ENCODE results near the gene ZBTB7A. TPM values are rescaled to one million over a fixed set of nuclear protein-coding genes. Genes with fewer than 3 reads are reported as not detected.

The ZBTB7A gene
- total and polyA plus RNA-seq, 12 donors = 4.5 to 77.2 (median 47.1) TPM

DNA sequence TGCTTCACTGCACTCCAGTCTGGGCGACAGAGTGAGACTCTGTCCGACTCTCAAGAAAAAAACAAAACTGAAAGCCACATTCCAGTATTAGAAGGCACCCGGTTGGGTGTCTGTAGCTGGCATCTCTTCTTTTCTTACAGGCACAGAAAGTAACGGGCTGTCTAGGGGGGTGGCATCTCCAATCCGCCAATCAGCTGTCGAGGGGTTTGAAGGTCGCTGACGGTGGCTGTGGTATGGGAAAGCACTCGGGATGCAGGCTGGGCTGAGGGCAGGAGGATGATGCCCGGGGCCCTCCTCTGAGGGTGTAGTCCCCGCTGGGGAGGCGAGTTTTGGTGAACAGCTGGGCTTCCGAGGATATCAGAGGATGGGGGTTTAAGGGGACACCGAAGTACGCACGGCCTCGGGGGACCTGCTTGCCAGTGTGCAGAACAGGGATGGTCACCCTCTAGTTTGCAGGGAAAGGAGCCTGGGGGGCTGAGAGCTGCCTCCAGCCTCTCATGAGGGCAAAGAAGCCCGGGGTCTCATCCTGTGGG lies 27.0 kb upstream of the ZBTB7A start:
- H3K27ac ChIP-seq = no peak overlapping the region

GRCh38 chr19:4090356-4091220 lies 23.9 kb upstream of the ZBTB7A start:
- intact Hi-C loops (cut with DNase I) = no loop called here
- no peaks in the 10 kb centered on the region for H3K27me3 ChIP-seq
- no peak overlapping the region for H3K27ac ChIP-seq
- H3K4me3 ChIP-seq = no peak overlapping the region
- TF ChIP-seq CTCF (IDR thresholded peaks at IDR 0.05) (no peak), POLR2A (IDR thresholded peaks at IDR 0.05) (no peak)
- no peaks in the 10 kb centered on the region for H3K4me1 ChIP-seq (replicated peaks in 1 of 2)
- DNase-seq = no peak
- peaks cover 0 to 35% of the 10 kb centered on the region in 2 donors for H3K36me3 ChIP-seq (replicated peaks in 1 of 2)
- H3K9me3 ChIP-seq (replicated peaks in 1 of 3) = no peaks in the 10 kb centered on the region
- WGBS, 4 donors = 89 to 93% (median 92%) methylated on average over 37 to 52 of the region's 52 CpGs

More for the DNA sequence above, 27.0 kb upstream of the ZBTB7A start:
- no peaks in the 10 kb centered on the region for H3K9me3 ChIP-seq (replicated peaks in 1 of 3)
- no peak for TF ChIP-seq POLR2A (IDR thresholded peaks at IDR 0.05)
- no peak for TF ChIP-seq CTCF (IDR thresholded peaks at IDR 0.05)
- no peak overlapping the region for H3K4me3 ChIP-seq
- intact Hi-C loops (cut with DNase I) = no loop called here
- peaks cover 9 to 12% of the 10 kb centered on the region in 2 donors for H3K4me1 ChIP-seq (replicated peaks in 1 of 2)
- 91 to 95% (median 93%) methylated on average over 16 to 18 of the region's 18 CpGs for WGBS, 4 donors
- H3K36me3 ChIP-seq (replicated peaks in 1 of 2) = peaks cover 0 to 42% of the 10 kb centered on the region in 2 donors
- DNase-seq = no peak
- H3K27me3 ChIP-seq = no peaks in the 10 kb centered on the region

DNA sequence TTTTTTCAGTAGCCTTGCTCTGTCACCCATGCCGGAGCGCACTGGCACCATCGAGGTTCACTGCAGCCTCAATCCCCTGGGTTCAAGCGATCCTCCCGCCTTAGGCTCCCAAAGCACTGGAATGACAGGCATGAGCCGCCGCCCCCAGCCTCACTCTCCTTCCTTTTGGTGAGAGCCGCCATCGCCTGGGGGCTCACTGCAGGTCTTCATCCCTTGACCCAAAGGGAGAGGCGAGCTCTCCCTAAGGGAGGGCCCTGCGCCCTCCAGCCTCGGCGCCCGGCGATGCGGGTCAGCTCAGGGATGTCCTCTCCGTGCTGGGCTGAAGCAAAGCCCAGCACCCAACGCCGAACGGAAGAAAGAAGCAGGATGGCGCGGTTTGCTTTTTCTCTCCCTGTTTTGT lies 23.2 kb upstream of the ZBTB7A start:
- no peak for DNase-seq
- 89 to 95% (median 93%) methylated on average over 8 to 22 of the region's 22 CpGs for WGBS, 4 donors
- Histone ChIP-seq H3K36me3 (replicated peaks in 1 of 2) (peaks cover 0 to 33% of the 10 kb centered on the region in 2 donors), H3K4me1 (replicated peaks in 1 of 2) (no peaks in the 10 kb centered on the region), H3K27me3 (no peaks in the 10 kb centered on the region), H3K9me3 (replicated peaks in 1 of 3) (no peaks in the 10 kb centered on the region), H3K27ac (peak overlapping the region in 1 of 5 donors; percentile 45), H3K4me3 (no peak overlapping the region)
- intact Hi-C loops (cut with DNase I) = no loop called here
- TF ChIP-seq CTCF (IDR thresholded peaks at IDR 0.05) = no peak
- no peak for TF ChIP-seq POLR2A (IDR thresholded peaks at IDR 0.05)

GRCh38 chr19:4089400-4089908 lies 22.8 kb upstream of the ZBTB7A start:
- Histone ChIP-seq H3K27ac (peak overlapping the region in 1 of 5 donors; percentile 45), H3K4me3 (no peak overlapping the region), H3K27me3 (no peaks in the 10 kb centered on the region), H3K36me3 (replicated peaks in 1 of 2) (peaks cover 0 to 28% of the 10 kb centered on the region in 2 donors), H3K9me3 (replicated peaks in 1 of 3) (no peaks in the 10 kb centered on the region), H3K4me1 (replicated peaks in 1 of 2) (no peaks in the 10 kb centered on the region)
- TF ChIP-seq CTCF (IDR thresholded peaks at IDR 0.05) (no peak), POLR2A (IDR thresholded peaks at IDR 0.05) (no peak)
- DNase-seq = no peak
- intact Hi-C loops (cut with DNase I) = no loop called here
- WGBS, 4 donors = 76 to 96% (median 78%) methylated on average over 16 to 26 of the region's 26 CpGs

Data from adrenal gland (tissue), 12 donors.